ENCODE results near the gene SGSH.

- no peak for TF ChIP-seq CTCF (IDR thresholded peaks at IDR 0.05)
- no peak for TF ChIP-seq POLR2A (IDR thresholded peaks at IDR 0.05)
- no peak for TF ChIP-seq EP300 (IDR thresholded peaks at IDR 0.05)
Measured at GRCh38 chr17:80201446-80201845, 18.7 kb downstream of the SGSH start.

Data from tibial nerve (tissue), 4 donors.